Suprapubic skin (tissue), 4 donors: Measurements from ENCODE around the gene IFT27. TPM values are rescaled to one million over a fixed set of nuclear protein-coding genes. Genes with fewer than 3 reads are reported as not detected.

Experiments
- DNase-seq, 2 donors: peaks; one replicate each; pipeline ENCODE4 v3.0.0-alpha.2; 2019; ENCODE audit warnings: low spot score in 2 of 2
- H3K27ac ChIP-seq: fragments of 200-600 bp; sonication (generic); one replicate; pipeline ENCODE4 v1.5.1; 2019
- H3K27me3 ChIP-seq: fragments of 200-600 bp; sonication (generic); one replicate; pipeline ENCODE4 v1.5.1; 2019
- H3K36me3 ChIP-seq: fragments of 200-600 bp; sonication (generic); one replicate; pipeline ENCODE4 v1.5.1; 2019
- H3K4me1 ChIP-seq: fragments of 200-600 bp; sonication (generic); one replicate; pipeline ENCODE4 v1.5.1; 2019
- H3K4me3 ChIP-seq: fragments of 200-600 bp; sonication (generic); one replicate; pipeline ENCODE4 v1.5.1; 2019; ENCODE audit warnings: mild to moderate bottlenecking
- H3K9me3 ChIP-seq: fragments of 200-600 bp; sonication (generic); one replicate; pipeline ENCODE4 v1.5.1; 2019
- CTCF ChIP-seq, 2 donors: fragments of 200-600 bp in 1 of 2; fragments of 450-650 bp in 1 of 2; sonication (generic) in 1 of 2; IDR thresholded peaks; one replicate each; pipeline ENCODE4 v1.5.1; 2016 to 2019; ENCODE audit warnings: antibody characterized with exemption in 2 of 2, mild to moderate bottlenecking in 1 of 2, moderate library complexity in 1 of 2
- EP300 ChIP-seq: sonication (generic); formaldehyde crosslinking; IDR thresholded peaks from one replicate; pipeline ENCODE4 v1.6.1; 2017; ENCODE audit warnings: antibody characterized with exemption
- POLR2A ChIP-seq, 2 donors: fragments of 450-650 bp; IDR thresholded peaks; one replicate each; pipeline ENCODE4 v1.6.1; 2017; ENCODE audit warnings: antibody characterized with exemption in 2 of 2, mild to moderate bottlenecking in 2 of 2, moderate library complexity in 2 of 2
- POLR2AphosphoS5 ChIP-seq, 3 donors: sonication (generic); formaldehyde crosslinking; IDR thresholded peaks; one replicate each; pipeline ENCODE4 v1.6.1; 2017; ENCODE audit warnings: antibody characterized with exemption in 3 of 3
- WGBS: methylation state at CpG from one replicate; pipeline ENCODE4 v1.1.5; 2018; 5-methylcytosine and 5-hydroxymethylcytosine counted together
- total RNA-seq, 4 donors: library from RNA; depleted of rRNA; stranded (reverse); fragments of >200 nt; gene quantifications; one replicate each; pipeline ENCODE4 v1.1.0, GENCODE V29; 2016

Gene IFT27
- total RNA-seq, 4 donors from 2014 or later: 8.2 to 29.0 (median 17.7) TPM

DNA sequence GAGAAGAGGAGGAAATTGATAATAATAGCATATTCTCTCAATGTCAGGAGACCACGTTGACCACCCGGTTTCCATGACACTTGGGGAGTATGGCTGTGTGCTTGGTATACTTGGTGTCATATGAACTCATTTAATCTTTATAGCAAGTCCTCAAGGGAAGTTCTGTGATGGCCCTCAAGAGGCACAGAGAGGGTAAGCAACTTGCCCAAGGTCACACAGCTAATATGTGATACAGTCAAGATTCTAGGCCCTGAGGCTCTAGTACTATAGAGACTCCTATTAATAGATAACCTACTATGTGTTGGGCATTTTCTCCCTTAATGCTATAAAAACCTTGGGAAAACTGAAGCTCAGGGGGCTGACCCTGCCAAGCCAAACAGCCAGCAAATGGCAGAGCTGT, 61.8 kb downstream of the IFT27 start:
- H3K36me3 ChIP-seq: no peaks in the 10 kb centered on the region
- no peaks in the 10 kb centered on the region for H3K4me1 ChIP-seq
- H3K9me3 ChIP-seq: no peaks in the 10 kb centered on the region
- 82% methylated on average over 2 of the region's 2 CpGs for WGBS
- H3K4me3 ChIP-seq: no peak overlapping the region
- no peak overlapping the region for H3K27ac ChIP-seq
- DNase-seq: no peak
- H3K27me3 ChIP-seq: peaks cover 56% of the 10 kb centered on the region
- no peak for TF ChIP-seq CTCF (IDR thresholded peaks at IDR 0.05)
- no peak for TF ChIP-seq POLR2A (IDR thresholded peaks at IDR 0.05)
- no peak for TF ChIP-seq EP300
- TF ChIP-seq POLR2AphosphoS5 (IDR thresholded peaks at IDR 0.05): no peak

DNA sequence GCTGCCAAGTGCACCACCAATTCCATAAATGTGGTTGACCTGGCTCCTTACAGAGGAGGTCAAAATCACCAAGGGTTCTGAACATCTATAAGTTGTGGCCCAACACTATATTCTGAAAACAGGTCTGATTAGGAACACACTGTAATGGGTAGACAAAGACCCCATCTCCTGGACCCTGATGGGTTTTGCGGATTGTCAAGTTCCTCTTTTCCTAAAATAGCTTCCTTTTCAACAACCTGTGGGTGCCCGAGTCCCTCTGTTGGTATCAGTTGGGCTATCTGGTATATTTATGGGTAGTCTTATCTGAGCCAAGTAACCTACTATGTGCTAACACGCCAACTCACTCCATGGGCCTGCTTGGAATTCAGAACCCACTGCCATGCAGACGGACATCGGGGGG, 62.5 kb downstream of the IFT27 start:
- Histone ChIP-seq H3K4me1 (no peaks in the 10 kb centered on the region), H3K27ac (no peak overlapping the region), H3K36me3 (no peaks in the 10 kb centered on the region), H3K27me3 (peaks cover 55% of the 10 kb centered on the region), H3K4me3 (no peak overlapping the region), H3K9me3 (no peaks in the 10 kb centered on the region)
- 59% methylated on average over 3 of the region's 5 CpGs for WGBS
- TF ChIP-seq EP300 (no peak), POLR2AphosphoS5 (IDR thresholded peaks at IDR 0.05) (no peak), POLR2A (IDR thresholded peaks at IDR 0.05) (no peak), CTCF (IDR thresholded peaks at IDR 0.05) (no peak)
- no peak for DNase-seq

Other genes with a start within 250 kb of the IFT27 start
- 100 to 1,000 TPM; 247 to 409 (median 332) TPM for gene EIF3D, start 247.0 kb downstream of the IFT27 start, total RNA-seq
- gene CACNG2, start 72.4 kb downstream of the IFT27 start, total RNA-seq: not detected
- not detected for gene PVALB, start 40.9 kb upstream of the IFT27 start, total RNA-seq
- 1 to 10 TPM; 1.1 to 4.5 (median 3.1) TPM for gene NCF4, start 84.9 kb upstream of the IFT27 start, total RNA-seq
- 10 to 100 TPM in 1 of 4 donors, 1 to 10 TPM in 3; 3.9 to 13.6 (median 4.7) TPM for gene CSF2RB, start 137.5 kb upstream of the IFT27 start, total RNA-seq
- gene TST, start 243.3 kb upstream of the IFT27 start, total RNA-seq: 10 to 100 TPM; 23.2 to 56.3 (median 52.4) TPM
- gene MPST, start 243.6 kb upstream of the IFT27 start, total RNA-seq: 100 to 1,000 TPM in 3 of 4 donors, 10 to 100 TPM in 1; 99.0 to 171 (median 143) TPM